ENCODE results near the gene IKZF1. TPM values are rescaled to one million over a fixed set of nuclear protein-coding genes. Genes with fewer than 3 reads are reported as not detected.

The IKZF1 gene
- under 0.01 TPM in 1 of 2 replicates, not detected in the other for total RNA-seq

GRCh38 chr7:50304129-50304910 is at the start of gene IKZF1:
TSS of gene IKZF1 (plus strand) at chr7:50304716. CDS start at chr7:50319062, 14,346 bp downstream.

GRCh38 chr7:50449881-50450589 is 145.5 kb downstream of the IKZF1 start, which contains the start of gene FIGNL1:
TSS of gene FIGNL1 (minus strand) at chr7:50450350. CDS start at chr7:50447287, 3,063 bp downstream.

Small RNA genes within 50 kb of the gene (small RNA-seq; reads per million reads assigned to genes)
- not detected for gene RNU6-1091P

Other genes with a start within 250 kb of the IKZF1 start
- gene ZPBP, start 211.5 kb upstream of the IKZF1 start, total RNA-seq, result not detected in 2 replicates
- 9.7 and 11.4 TPM in 2 replicates for gene FIGNL1, start 145.6 kb downstream of the IKZF1 start, total RNA-seq